MM.1S (cell line): ENCODE results near the gene TTYH1.

Source experiments
- EZH2 ChIP-seq: fragments of 300-600 bp; sonication (generic); optimal IDR thresholded peaks from 2 replicates; pipeline ENCODE3; 2017; ENCODE audit warnings: low read depth, mild to moderate bottlenecking, antibody characterized with exemption, low read length, mixed read lengths
- EZH2phosphoT487 ChIP-seq: fragments of 300-600 bp; sonication (generic); IDR thresholded peaks from 2 replicates; pipeline ENCODE4 v1.6.1; 2018; ENCODE audit warnings: antibody characterized with exemption, low read length
- TF ChIP-seq, protein P1 (sequence below): fragments of 300-600 bp; sonication (generic); IDR thresholded peaks from 2 replicates; pipeline ENCODE4 v1.5.1; 2016; ENCODE audit warnings: antibody characterized with exemption, low read length, mixed read lengths

DNA sequence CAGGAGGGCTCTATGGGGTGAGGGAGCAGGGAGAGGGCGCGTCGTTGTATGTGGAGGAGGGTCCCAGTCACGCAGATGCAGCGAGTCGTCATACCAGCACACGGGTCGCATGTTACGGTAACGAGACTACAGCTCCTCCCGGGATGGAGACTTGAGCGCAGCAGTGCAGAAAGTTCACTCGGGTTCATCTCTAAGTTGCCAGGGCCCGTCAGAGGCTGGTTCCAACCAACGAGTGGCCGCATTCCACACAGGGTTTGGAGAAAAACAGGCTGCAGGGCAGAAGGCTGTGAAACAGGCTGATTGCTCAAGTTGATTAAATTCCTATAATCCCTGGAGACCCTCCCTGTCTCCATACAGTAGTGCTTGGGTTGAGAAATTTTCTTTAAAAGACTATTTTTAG lies 21.9 kb upstream of the TTYH1 start:
- TF ChIP-seq EZH2 (no peak), EZH2phosphoT487 (no peak)
- TF ChIP-seq, protein P1, sequence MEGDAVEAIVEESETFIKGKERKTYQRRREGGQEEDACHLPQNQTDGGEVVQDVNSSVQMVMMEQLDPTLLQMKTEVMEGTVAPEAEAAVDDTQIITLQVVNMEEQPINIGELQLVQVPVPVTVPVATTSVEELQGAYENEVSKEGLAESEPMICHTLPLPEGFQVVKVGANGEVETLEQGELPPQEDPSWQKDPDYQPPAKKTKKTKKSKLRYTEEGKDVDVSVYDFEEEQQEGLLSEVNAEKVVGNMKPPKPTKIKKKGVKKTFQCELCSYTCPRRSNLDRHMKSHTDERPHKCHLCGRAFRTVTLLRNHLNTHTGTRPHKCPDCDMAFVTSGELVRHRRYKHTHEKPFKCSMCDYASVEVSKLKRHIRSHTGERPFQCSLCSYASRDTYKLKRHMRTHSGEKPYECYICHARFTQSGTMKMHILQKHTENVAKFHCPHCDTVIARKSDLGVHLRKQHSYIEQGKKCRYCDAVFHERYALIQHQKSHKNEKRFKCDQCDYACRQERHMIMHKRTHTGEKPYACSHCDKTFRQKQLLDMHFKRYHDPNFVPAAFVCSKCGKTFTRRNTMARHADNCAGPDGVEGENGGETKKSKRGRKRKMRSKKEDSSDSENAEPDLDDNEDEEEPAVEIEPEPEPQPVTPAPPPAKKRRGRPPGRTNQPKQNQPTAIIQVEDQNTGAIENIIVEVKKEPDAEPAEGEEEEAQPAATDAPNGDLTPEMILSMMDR: no peak
